GM18520 (cell line): Measurements from ENCODE around the gene CEP104.

ENCODE experiments used
- ATAC-seq: cut with Tn5 transposase; IDR thresholded peaks from one replicate; pipeline ENCODE4 v1.9.1; 2021; ENCODE audit not compliant: unreplicated experiment

The CEP104 gene

DNA sequence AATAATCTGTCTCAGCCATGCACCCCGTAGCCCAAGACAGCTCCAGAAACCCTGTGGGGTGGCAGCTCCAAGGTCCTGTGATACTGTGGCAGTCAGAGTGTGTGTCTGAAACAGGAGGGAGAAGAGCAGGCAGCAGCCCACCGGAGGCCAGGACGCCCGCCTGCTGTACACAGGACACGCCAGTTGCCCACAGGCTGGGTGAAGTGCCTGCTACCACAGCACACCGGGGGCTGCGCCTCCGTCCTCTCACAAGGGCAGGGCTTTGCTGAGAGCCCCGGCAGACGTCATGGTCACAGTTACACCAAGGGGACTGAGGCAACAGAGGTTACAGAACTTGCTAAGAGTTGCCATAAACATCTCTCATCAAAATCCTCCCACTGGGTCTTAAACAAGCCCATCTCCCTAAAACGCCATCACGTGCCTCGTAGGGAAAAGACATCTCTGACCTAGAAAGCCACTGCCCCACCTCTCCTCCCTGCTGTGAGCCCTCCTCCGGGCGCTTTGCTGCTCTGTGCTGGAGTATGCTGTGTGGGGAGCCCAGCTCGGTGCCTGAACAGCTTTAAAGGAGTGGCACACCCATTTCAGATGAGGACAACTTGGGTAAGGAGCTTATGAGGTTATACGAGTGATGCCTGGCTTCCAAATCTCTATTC is 37.7 kb upstream of the CEP104 start:
- no peak for ATAC-seq

DNA sequence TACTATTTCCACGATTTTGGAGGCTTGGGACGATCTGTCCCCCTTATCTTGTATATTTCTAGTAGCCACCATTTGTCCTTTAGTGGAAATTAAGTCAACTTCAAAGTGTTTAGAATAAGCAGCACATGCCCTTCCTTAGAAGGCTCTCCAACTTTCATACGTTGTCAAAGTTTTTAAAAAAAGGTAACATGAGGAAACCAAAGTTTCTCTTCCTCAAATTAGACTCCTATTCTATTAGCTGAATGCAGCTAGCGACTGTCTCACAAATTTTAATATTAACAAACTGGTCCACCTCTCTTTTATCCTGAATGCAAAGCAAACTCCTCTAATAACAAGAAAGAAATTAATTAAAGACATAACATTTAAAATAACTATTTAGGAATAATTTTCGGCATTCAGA is 36.2 kb upstream of the CEP104 start:
- ATAC-seq, result no peak

DNA sequence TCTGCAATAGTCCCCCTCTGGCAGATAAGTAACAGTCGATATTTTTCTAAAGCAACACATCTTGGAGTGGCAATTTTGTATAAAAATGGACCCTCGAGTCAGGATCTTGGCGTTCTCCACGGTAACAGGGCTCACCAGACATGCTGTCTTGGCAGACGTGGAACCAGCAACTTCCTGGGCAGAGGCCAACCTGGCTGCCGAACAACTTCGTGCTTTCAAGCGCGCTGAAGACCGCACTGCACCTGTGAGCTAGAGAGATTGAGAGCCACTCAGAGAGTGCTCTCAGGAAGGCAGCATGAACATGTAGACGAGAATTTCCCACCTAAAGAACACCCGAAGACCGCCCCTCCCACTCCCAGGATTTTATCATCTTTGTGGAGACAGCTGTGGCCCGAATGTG is 35.7 kb upstream of the CEP104 start:
- ATAC-seq, result no peak

DNA sequence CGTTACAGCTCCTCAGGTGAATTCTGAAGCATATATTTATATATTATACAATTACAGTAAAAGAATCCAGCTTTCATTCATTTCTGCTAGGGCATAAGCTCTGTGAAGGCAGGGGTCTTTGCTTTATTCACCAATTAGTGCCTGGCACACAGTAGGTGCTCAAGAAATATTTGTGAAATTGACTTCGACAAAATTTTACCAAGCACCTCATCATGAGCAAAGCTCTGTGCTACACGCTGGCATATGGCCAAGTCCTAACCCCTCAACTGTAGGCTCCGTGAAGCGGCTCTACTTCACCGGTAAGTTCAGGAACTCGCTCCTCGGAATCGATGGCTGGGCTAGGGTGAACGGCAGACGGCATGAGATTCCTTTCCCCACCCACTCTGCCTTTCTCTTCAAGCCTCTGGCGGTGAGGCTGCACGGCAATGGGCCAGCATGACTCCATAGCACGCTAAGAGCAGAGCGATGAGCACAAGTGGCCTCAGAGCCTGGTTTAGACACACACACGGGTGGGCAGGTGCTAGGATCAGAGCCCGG is 34.4 kb upstream of the CEP104 start:
- no peak for ATAC-seq

DNA sequence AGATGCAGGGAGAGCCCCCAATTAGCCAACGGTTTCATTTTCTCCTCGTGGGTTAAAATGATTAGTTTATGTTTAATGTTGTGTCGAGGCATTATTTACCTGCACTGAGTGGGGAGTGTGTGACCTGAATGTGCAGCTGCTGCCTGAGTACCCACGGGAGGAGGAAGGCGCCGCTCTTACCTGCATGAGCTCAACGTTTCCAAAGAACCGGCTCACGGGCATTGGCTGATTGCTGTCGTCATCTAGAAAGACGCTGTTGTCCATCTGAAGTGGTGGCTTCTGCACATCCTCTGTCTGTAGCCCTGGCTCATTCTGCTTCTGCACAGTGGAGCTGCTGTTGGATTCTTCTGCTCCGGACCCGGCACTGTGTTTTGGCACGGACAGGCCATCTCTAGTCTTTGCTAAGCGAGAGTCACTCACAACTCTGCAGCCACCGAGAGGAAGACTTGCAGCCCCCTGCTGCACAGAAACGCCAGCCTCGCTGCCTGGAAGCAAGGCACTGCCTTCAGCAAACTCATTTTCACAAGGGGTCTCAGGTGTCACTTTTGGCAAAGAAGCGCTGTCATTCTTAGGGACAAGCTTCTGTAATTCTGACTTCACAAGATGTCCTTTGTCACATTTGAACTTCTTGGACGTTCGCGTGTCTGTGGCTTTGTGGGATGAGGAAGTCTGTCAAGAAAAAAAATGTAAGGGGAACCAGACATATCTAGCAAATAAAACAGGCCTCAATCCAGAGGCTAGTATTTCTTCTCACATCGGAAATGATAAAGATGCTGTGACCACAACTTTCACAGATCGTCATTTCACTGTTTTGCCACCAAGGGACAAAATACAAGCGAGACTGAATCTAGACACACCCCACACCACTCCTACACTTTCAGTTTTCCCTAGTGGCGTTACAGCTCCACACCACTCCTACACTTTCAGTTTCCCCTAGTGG is 33.6 kb upstream of the CEP104 start:
- no peak for ATAC-seq

DNA sequence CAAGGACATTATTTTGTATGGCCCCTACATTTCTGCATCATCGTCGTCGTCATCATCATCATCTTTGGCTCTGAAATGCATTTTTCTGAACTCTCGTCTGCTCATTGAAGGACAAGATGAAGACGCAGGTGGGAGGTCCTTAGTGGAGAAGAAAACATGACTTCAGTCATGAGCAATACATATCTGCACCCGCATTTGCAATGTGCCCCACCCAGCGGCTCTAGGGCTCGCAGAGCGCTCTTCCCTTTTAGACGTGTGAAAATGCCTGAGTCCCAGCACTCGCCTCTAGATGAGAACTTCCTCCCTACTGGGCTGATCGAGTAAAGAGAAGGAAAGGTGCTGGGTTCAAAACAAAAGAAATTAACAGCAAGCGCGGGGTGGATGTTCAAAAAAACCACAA is 32.9 kb upstream of the CEP104 start:
- no peak for ATAC-seq

DNA sequence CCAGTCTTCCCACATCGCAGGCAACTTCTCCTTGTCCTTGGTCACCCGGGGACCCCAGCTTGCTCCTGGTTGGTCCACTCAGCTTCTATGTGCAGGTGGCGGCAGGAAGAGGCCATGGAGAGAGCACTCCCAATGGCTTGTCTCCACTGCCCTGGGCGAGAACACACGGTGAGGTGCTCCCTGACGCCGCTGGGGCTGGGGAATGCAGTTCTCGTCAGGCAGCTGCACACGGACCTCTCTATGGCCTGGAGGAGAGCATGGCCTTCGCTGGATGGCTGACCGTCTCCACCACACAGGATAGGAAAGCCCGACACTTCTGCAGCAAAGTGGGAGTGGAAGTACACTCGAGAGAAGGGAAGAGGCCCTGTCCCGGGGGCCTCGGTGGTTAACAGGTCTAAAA is 31.3 kb upstream of the CEP104 start:
- ATAC-seq, result no peak

DNA sequence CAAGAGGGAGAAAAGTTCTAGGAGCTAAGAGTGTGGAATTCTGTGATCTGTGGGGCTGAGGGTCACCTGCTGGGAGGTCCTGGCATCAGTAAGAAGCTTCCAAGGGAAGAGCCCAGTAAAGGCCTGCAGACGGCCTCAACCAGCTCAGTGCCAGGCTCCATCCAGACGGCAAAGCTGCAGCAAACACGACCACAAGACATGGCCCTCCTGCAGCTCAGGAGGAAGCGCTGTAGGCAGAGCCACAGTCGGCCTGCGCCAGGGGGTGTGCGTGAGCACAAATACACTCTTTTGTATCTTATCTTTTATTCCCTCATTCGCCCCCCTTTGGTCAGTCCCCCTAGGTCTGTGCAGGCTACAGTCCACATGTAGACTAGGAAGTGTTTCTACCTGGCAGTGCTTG is 29.7 kb upstream of the CEP104 start:
- no peak for ATAC-seq

DNA sequence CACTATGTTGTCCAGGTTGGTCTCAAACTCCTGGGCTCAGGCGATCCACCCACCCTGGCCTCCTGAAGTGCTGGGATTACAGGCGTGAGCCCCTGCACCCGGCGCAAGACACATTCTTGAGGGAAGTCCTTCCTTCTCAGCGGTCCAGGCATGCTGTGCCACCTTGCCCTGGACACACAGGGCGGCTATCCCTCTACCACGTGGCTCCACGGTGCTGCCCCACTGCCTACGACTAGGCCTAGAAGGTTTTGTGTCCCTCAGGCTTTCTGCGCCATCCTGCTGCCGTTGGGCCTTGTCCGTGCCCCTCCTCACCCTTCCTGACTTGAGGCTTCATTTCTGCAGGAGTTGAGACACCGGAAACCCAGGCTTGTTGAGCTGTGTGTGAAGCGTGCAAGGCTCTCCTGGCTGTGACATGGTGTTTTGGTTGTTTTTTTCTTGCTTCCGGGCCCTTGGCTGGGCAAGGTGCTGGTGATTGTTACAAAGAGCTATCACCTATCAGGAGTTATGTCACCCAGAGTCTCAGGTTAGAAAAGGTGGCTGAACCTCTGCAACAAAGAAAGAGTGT is 29.2 kb upstream of the CEP104 start:
- ATAC-seq, result no peak

DNA sequence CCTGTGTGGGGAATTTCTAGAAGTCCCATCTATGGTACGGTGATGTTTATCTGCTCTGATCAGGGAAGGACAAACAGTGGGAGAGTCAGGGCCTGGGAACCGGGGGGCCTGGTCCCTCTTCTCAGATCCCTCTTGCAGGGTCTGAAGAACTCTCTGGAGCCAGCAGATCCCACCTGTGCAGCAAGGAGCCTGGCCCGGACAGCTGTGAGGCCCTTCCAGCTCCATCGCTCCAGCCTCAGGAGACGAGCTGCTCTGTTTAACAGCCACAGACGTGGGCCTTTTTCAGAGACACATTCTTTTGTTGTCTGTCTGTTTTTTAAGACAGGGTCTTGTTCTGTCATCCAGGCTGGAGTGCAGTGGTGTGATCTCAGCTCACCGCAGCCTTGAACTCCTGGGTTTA is 28.6 kb upstream of the CEP104 start:
- no peak for ATAC-seq

DNA sequence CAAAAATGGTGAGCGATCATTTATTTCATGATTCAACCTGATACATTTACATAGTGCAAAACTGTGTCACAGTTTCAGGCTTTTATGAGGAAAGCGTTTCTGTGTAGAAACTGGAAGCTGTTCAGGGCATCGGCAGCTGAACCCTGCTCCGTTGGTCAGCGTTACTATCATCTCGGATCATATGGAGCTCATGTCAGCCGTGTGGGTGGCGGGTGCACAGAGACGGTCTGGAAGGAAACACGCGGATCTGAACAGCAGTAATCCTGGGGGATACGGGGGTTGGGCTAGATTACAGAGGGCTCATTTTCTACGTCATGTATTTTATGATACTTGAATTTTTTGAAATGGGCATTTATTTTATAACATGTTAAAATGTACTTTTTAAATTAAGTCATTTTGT is 28.0 kb upstream of the CEP104 start:
- ATAC-seq, result no peak

DNA sequence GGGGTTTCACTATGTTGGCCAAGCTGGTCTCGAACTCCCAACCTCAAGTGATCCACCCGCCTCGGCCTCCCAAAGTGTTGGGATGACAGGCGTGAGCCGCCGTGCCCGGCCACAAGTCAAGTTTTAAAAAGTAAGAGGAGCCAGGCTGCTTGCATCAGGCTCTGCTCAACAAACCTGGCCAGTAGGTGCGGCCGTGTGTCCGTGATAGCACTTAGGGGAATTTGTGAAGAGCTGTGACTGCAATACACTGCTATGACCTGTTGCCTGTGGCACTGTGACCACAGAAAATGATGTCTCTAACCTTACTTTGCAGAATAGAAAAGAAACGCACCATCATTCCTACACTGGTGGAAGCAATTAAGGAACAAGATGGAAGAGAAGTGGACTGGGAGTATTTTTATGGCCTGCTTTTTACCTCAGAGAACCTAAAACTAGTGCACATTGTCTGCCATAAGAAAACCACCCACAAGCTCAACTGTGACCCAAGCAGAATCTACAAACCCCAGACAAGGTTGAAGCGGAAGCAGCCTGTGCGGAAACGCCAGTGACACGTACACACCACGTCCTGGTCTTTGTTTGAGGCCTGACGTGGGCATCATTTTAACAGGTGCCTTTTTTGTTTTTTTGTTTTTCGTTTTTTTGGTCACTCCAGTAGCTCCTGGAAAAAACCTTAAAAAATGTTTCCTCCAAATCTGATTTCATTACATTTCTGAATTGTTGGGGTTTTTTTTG is 26.3 kb upstream of the CEP104 start:
- no peak for ATAC-seq

DNA sequence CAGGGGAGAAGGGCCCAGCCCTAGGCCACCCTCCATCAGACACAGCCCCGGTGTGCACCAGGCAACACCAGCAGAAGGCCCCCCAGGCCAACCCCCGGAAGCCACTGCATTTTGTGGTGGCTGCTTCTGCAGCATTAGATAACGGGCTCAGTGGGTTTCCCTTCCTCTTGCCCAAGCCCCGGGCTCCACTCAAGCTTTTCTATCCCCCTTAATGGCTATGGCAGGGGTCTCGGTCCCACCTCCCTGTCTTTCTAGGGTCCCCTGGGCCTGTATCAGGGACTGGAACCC is 24.1 kb upstream of the CEP104 start:
- no peak for ATAC-seq

DNA sequence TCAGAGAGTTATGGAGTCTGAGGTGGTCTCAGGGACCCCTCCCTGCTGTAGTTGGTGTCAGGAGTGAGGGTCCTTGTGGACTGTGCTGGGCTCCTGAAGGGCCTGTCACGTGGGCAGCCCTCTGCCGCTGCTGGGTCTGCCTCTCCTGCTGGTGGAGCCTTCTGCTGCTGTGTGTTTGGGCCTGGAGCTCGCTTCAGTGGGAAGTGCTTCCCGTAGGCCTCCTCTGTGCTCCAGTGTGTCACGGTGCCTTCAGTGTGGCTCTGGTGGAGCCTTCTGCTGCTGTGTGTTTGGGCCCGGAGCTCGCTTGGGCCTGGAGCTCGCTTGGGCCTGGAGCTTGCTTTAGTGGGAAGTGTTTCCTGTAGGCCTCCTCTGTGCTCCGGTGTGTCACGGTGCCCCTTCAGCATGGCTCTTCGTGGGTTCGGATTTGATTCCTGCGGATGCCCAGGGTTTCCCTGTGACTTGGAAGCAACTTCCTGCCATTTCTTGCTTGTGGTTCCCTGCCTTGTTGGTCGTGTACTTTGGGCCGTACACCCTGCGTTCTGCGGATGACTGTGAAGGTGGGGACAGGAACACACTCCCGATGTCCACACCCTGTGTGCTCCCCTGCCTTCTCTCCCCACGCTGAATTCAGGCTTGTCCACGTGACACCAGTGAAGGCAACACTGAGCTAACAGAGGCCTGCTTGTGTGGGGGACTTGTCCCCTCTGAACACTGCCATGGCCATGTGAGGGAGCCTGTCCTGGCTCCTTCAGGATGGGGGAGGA is 23.6 kb upstream of the CEP104 start:
- ATAC-seq, result no peak

DNA sequence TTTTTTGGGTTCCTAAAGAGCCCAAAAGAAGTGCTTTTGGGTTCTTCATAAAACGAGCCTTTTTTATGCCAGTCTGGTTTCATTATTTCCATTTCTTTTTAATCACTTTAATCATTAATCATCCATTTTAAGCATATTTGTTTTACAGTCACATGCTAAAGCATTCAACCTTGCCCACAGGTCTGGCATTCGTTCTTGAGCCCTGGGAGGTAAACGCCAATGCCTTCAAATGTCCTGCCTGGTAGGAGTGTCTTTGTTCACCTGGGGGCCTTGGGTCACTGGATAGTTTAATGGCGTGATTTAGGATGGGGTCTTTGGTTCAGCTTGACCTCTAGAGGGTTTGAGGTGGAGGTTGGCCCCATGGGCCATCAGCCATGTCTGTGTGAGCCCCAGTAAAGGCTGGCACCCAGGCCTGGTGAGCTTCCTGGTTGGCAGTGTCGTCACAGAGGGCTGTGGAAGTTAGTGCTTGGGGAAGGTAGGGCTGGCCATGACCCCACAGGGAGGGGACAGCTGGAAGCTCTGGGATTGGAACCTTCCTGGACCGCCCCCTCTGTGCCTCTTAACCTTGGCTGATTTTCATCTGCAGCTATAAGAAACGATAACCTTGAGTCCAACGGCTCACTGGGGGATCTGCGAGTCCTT is 22.9 kb upstream of the CEP104 start:
- ATAC-seq, result no peak

DNA sequence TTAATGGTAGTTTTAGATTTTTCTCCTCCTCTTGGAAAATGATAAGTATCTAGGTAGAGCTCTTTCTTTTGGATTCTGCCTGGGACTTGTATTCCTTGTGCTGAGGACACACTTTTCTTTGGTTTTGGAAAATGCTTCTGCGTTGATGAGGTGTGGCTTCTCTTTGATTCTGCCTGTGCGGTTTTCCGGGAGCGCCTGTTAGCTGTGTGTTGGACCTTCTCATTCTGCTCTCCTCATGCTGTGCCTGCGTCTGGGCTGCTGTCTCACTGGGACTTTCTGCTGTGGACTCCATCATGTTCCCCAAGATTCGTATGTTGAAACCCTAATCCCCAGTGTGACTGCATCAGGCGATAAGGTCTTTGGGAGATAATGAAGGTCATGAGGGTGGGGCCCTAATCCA is 22.1 kb upstream of the CEP104 start:
- ATAC-seq, result no peak

DNA sequence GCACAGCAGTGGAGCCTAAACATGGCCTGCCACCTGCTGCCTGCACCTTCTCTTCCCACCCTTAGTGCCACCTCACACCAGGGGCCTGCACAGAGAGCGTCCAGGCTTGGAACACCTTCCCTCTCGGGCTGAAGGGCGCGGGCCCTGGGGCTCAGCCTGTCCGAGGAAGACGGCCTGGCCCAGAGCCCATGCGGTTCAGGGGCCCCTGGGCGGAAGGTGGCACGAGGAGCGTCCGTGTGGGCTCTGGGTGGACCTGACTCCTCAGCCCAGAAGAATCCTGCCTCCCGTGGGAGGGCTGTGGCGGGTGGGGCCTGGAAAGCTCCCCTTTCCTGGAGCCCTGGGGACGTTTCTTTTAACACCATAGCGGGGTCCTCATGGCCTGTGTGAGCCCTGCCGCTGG is 19.7 kb upstream of the CEP104 start:
- no peak for ATAC-seq

DNA sequence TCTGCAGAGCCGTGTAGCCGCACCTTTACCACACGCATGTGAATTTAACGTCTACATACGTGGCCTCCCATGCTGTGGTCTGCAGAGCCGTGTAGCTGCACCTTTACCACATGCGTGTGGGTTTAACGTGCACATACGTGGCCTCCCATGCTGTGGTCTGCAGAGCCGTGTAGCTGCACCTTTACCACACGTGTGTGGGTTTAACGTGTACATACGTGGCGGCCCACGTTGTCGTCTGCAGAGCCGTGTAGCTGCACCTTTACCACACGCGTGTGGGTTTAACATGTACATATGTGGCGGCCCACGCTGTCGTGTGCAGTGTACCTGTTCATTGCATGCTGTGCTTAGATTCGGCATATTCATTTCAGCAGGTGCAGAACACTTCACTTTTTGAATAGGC is 17.7 kb upstream of the CEP104 start:
- ATAC-seq, result no peak

DNA sequence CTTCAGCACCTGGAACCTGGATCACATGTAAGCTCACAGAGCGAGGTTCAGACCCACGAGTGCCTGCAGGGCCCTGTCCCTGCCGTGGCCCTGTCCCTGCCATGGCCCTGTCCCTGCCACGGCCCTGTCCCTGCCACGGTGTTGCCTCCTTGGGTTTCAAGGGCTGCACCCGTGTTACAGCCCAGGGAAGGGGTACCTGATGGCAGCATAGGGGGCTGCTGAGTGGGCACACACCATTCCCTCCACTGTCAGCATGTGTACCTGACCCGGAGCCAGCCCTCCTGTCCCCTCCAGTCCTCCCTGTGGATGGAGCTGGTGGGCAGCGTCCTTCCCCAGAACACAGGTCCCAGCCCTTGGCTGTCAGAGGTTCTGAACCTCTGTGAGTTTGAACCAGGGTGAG is 15.5 kb upstream of the CEP104 start:
- ATAC-seq, result no peak

DNA sequence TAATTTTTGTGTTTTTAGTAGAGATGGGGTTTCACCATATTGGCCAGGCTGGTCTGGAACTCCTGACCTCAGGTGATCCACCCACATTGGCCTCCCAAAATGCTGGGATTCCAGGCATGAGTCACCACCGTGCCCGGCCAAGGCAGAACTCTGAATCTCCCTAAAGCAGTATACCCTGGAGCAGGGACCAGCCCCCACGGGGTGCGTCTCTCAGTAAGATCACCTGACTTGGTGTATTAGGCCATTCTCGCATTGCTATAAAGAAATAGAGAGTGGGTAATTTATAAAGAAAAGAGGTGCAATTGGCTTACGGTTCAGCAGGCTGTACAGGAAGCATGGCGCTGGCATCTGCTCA is 14.4 kb upstream of the CEP104 start:
- ATAC-seq, result no peak
